ENCODE data around the gene MAPKBP1.

Gene MAPKBP1

DNA sequence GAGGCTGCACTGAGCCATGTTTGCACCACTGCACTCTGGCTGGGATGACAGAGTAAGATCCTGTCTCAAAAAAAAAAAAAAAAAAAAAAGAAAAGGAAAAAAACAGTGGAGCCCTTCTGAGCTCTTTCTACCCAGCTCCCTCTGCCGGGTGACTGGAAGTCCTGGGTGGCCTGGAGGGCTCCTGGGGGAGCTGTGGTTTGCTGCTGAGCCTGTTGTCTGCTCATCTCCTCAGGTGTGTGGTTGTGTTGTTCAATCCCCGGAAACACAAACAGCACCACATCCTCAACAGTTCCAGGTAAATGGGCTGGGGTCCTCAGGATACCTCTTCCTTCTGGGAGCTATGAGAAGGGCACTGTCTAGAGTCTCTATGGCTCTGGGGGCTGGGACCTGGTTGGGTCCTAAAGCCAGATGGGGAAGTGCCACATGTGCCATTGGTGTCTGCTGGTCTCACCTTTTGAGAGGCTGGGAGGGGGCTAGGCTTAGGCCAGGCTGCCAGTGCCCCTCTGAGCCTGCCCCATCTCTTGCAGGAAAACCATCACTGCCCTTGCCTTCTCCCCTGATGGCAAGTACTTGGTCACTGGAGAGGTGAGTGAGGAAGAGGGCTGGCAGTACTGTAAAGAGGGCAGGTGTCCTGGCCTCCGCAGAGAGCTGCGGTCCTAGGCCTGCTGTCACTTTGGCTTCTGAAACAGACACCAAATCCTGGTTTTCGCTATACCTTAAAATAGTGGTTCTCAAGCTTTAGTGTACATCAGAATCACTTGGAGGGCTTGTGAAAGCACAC lies 36.6 kb downstream of the MAPKBP1 start:
- Histone ChIP-seq H3K9me3 (ENCODE audit: control insufficient read depth, insufficient read depth, low read depth, low read length) (no peaks in the 10 kb centered on the region), H3K9ac (ENCODE audit: low read length) (no peak overlapping the region), H3K4me3 (ENCODE audit: low read depth, low read length) (no peak overlapping the region), H3K27me3 (ENCODE audit: control insufficient read depth, insufficient read depth, low read length) (no peaks in the 10 kb centered on the region), H3K4me1 (ENCODE audit: control insufficient read depth, insufficient read depth, low read length) (peaks cover 15% of the 10 kb centered on the region), H3K36me3 (ENCODE audit: control insufficient read depth, insufficient read depth, low read length) (0 out of 2 replicates have a peak, but pooled peaks cover 4% of the 10 kb centered on the region), H3K27ac (ENCODE audit: low read depth, low read length) (no peak overlapping the region)

DNA sequence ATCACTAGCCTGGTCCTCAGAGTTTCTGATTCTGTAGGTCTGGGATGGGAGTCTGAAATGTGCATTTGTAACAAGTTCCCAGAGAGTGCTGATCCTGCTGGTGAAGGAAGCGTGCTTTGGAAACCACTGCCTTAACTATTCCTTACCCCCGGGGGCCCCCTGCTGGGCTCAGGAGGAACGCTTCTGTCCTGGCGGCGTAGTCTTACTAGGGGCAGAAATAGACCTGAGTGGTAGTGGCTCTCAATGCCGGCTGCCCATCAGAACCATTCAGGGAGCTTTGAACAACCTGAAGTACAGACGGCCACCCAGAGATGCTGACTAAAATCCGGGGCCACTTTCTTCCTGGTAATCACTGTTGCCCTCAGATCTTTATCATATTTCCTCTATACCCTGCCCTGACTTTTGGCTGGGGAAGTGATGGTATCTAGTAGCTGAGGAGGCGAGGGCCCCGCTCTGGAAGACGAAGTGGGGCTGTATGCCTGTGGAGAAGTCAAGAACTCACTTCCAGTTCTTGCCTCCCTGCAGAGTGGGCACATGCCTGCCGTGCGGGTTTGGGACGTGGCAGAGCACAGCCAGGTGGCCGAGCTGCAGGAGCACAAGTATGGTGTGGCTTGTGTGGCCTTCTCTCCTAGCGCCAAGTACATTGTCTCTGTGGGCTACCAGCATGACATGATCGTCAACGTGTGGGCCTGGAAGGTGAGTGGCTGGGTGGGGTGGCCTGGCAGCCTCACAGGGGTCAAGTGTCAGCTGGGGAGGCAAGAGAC lies 37.3 kb downstream of the MAPKBP1 start:
- H3K4me3 ChIP-seq (ENCODE audit: low read depth, low read length) = no peak overlapping the region
- peaks cover 10% of the 10 kb centered on the region; the same call in 1 of the 2 replicates for H3K4me1 ChIP-seq (ENCODE audit: control insufficient read depth, insufficient read depth, low read length)
- no peaks in the 10 kb centered on the region for H3K27me3 ChIP-seq (ENCODE audit: control insufficient read depth, insufficient read depth, low read length)
- no peak overlapping the region for H3K27ac ChIP-seq (ENCODE audit: low read depth, low read length)
- H3K9ac ChIP-seq (ENCODE audit: low read length) = no peak overlapping the region
- 0 out of 2 replicates have a peak, but pooled peaks cover 6% of the 10 kb centered on the region for H3K36me3 ChIP-seq (ENCODE audit: control insufficient read depth, insufficient read depth, low read length)
- H3K9me3 ChIP-seq (ENCODE audit: control insufficient read depth, insufficient read depth, low read depth, low read length) = no peaks in the 10 kb centered on the region

DNA sequence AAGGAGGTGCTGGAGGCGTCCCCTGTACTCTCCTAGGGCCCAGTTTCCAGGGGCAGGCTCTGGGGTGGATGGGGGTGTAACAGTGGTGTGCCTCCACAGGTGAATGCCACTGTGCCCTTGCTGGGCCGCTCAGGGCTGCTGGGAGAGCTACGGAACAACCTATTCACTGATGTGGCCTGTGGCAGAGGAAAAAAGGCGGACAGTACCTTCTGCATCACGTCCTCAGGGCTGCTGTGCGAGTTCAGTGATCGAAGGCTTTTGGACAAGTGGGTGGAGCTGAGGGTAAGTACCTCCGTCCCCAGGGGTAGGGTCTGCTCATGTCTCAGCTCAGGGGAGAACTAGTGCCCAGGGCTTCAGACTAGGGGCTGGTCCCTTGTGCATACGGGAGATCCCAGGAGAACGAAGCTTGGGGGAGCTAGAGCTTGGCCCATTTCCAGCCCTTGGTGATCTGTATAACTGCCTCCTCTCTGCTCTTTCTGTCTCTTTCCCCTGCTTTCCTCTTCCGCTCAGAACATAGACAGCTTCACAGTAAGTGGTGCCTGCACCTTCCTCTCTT lies 38.6 kb downstream of the MAPKBP1 start:
- no peak overlapping the region for H3K4me3 ChIP-seq (ENCODE audit: low read depth, low read length)
- no peaks in the 10 kb centered on the region for H3K27me3 ChIP-seq (ENCODE audit: control insufficient read depth, insufficient read depth, low read length)
- H3K36me3 ChIP-seq (ENCODE audit: control insufficient read depth, insufficient read depth, low read length) = peaks cover 11% of the 10 kb centered on the region
- H3K9me3 ChIP-seq (ENCODE audit: control insufficient read depth, insufficient read depth, low read depth, low read length) = no peaks in the 10 kb centered on the region
- peaks cover 10% of the 10 kb centered on the region; the same call in 1 of the 2 replicates for H3K4me1 ChIP-seq (ENCODE audit: control insufficient read depth, insufficient read depth, low read length)
- H3K27ac ChIP-seq (ENCODE audit: low read depth, low read length) = no peak overlapping the region
- H3K9ac ChIP-seq (ENCODE audit: low read length) = no peak overlapping the region

DNA sequence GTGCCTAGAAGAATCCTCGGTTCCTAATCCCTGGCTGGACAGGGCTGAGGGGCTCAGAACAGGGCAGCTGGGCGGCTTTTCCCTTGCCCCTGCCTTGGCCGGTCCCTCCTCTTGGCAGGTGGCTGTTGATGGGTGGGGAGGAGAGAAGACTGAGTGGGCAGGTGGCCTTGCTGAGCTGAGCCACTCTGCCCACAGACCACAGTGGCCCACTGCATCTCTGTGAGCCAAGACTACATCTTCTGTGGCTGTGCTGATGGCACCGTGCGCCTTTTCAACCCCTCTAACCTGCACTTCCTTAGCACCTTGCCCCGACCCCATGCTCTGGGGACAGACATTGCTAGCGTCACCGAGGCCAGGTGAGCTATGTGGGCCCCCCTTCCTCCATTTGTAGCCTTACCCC lies 39.1 kb downstream of the MAPKBP1 start:
- Histone ChIP-seq H3K4me3 (ENCODE audit: low read depth, low read length) (no peak overlapping the region), H3K9ac (ENCODE audit: low read length) (no peak overlapping the region)

DNA sequence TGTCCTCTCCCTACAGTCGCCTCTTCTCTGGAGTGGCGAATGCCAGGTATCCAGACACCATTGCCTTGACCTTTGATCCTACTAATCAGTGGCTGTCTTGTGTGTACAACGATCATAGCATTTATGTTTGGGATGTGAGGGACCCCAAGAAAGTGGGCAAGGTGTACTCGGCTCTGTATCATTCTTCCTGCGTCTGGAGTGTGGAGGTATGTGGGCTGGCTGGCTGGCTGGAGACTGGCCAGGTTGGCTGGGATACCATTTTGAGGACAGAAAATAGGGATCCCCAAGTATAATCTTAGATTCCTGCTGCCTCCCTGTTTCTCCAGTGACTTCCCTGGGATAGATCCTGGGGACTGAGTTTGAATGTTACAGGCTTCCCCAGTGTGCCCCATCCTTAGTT lies 40.2 kb downstream of the MAPKBP1 start:
- no peak overlapping the region for H3K4me3 ChIP-seq (ENCODE audit: low read depth, low read length)
- H3K36me3 ChIP-seq (ENCODE audit: control insufficient read depth, insufficient read depth, low read length) = peaks cover 26% of the 10 kb centered on the region
- no peak overlapping the region for H3K9ac ChIP-seq (ENCODE audit: low read length)
- H3K9me3 ChIP-seq (ENCODE audit: control insufficient read depth, insufficient read depth, low read depth, low read length) = no peaks in the 10 kb centered on the region
- no peak overlapping the region for H3K27ac ChIP-seq (ENCODE audit: low read depth, low read length)
- peaks cover 3% of the 10 kb centered on the region; the same call in 1 of the 2 replicates for H3K4me1 ChIP-seq (ENCODE audit: control insufficient read depth, insufficient read depth, low read length)
- no peaks in the 10 kb centered on the region for H3K27me3 ChIP-seq (ENCODE audit: control insufficient read depth, insufficient read depth, low read length)

More for the DNA sequence above, 39.1 kb downstream of the MAPKBP1 start:
- H3K27me3 ChIP-seq (ENCODE audit: control insufficient read depth, insufficient read depth, low read length) = no peaks in the 10 kb centered on the region
- H3K9me3 ChIP-seq (ENCODE audit: control insufficient read depth, insufficient read depth, low read depth, low read length) = no peaks in the 10 kb centered on the region
- peaks cover 10% of the 10 kb centered on the region; the same call in 1 of the 2 replicates for H3K4me1 ChIP-seq (ENCODE audit: control insufficient read depth, insufficient read depth, low read length)
- H3K27ac ChIP-seq (ENCODE audit: low read depth, low read length) = no peak overlapping the region
- H3K36me3 ChIP-seq (ENCODE audit: control insufficient read depth, insufficient read depth, low read length) = peaks cover 16% of the 10 kb centered on the region

DNA sequence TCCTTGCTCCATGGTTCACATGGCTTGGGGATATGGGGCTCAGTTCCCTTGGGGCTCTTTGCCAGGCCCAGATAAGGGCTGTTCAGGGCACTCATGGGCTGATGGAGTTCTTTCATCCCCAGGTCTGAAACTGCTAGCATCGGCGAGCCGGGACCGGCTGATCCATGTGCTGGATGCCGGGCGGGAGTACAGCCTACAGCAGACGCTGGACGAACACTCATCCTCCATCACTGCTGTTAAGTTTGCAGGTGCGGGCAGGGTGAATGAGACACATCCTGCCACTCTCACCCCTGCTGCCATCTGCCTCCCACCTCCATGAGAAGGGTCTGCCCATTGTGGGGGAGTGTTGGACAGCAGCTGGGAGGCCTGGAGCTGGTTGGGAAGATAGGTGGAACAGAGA lies 42.5 kb downstream of the MAPKBP1 start:
- Histone ChIP-seq H3K4me1 (ENCODE audit: control insufficient read depth, insufficient read depth, low read length) (no peaks in the 10 kb centered on the region), H3K27me3 (ENCODE audit: control insufficient read depth, insufficient read depth, low read length) (no peaks in the 10 kb centered on the region), H3K4me3 (ENCODE audit: low read depth, low read length) (no peak overlapping the region), H3K36me3 (ENCODE audit: control insufficient read depth, insufficient read depth, low read length) (peaks cover 35% of the 10 kb centered on the region), H3K27ac (ENCODE audit: low read depth, low read length) (no peak overlapping the region), H3K9me3 (ENCODE audit: control insufficient read depth, insufficient read depth, low read depth, low read length) (no peaks in the 10 kb centered on the region), H3K9ac (ENCODE audit: low read length) (no peak overlapping the region)

DNA sequence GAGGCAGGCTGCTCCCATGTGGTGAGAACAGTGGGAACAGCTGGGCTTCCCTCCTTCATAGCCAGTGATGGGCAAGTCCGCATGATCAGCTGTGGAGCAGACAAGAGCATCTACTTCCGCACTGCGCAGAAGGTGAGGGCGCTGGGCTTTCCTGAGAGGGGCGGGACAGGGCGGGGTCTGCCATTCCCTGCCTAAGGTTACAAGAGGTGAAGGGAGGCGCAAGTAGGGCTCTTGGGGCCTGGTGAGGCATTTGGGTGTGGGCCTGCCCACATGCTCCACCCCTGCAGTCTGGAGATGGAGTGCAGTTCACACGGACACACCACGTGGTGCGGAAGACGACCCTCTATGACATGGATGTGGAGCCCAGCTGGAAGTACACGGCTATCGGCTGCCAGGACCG lies 43.0 kb downstream of the MAPKBP1 start:
- Histone ChIP-seq H3K4me3 (ENCODE audit: low read depth, low read length) (no peak overlapping the region), H3K27me3 (ENCODE audit: control insufficient read depth, insufficient read depth, low read length) (no peaks in the 10 kb centered on the region), H3K36me3 (ENCODE audit: control insufficient read depth, insufficient read depth, low read length) (peaks cover 38% of the 10 kb centered on the region), H3K9me3 (ENCODE audit: control insufficient read depth, insufficient read depth, low read depth, low read length) (no peaks in the 10 kb centered on the region), H3K27ac (ENCODE audit: low read depth, low read length) (no peak overlapping the region), H3K9ac (ENCODE audit: low read length) (no peak overlapping the region), H3K4me1 (ENCODE audit: control insufficient read depth, insufficient read depth, low read length) (no peaks in the 10 kb centered on the region)

DNA sequence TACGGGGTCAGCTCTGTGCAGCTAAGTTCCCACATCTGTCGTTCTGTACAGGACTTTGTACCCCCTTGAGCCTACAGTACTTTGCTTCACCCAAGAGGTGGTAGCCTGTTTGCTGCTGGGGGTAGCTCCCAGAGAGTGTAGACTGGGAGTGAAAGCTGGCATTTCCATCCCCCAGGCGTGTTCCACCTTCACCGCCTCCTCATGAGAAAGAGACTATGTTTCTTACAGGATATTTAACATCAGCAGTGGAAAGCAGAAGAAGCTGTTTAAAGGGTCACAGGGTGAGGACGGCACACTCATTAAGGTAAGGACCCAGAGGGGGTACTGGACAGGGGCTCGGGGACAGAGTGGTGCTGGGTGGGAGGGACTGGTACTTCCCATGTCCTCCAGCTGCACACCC lies 43.5 kb downstream of the MAPKBP1 start:
- Histone ChIP-seq H3K36me3 (ENCODE audit: control insufficient read depth, insufficient read depth, low read length) (peaks cover 42% of the 10 kb centered on the region), H3K27ac (ENCODE audit: low read depth, low read length) (no peak overlapping the region), H3K9me3 (ENCODE audit: control insufficient read depth, insufficient read depth, low read depth, low read length) (no peaks in the 10 kb centered on the region), H3K9ac (ENCODE audit: low read length) (no peak overlapping the region), H3K4me1 (ENCODE audit: control insufficient read depth, insufficient read depth, low read length) (no peaks in the 10 kb centered on the region), H3K27me3 (ENCODE audit: control insufficient read depth, insufficient read depth, low read length) (no peaks in the 10 kb centered on the region), H3K4me3 (ENCODE audit: low read depth, low read length) (no peak overlapping the region)

DNA sequence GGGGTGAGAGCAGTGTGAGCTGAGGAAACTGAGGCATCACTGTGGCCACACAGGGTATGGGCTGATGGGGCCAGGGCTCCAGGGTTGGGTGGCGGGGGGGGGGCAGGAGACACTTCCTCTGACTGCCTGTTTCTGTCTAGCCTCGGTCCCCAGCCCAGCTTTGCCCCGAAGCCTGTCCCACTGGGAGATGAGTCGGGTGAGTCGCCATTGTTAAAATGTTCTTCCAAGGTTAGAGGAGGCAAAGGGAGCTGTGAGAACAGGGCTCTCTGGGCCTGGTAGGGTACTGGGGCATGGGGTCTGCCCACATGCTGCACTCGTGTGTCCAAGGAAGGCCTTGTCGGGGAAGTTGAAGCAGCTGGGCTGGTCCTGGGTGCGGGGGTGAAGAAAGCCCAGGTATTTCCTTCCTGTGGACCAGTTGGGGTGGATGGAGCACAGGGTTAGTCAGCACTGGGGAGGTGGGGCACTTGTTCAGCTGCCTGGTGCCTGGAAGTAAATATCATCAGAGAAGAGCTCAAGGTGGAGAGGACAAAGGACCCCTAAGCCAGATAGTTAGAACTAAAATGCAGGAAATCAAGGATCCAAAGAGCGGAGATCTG lies 45.3 kb downstream of the MAPKBP1 start:
- H3K27me3 ChIP-seq (ENCODE audit: control insufficient read depth, insufficient read depth, low read length) = no peaks in the 10 kb centered on the region

DNA sequence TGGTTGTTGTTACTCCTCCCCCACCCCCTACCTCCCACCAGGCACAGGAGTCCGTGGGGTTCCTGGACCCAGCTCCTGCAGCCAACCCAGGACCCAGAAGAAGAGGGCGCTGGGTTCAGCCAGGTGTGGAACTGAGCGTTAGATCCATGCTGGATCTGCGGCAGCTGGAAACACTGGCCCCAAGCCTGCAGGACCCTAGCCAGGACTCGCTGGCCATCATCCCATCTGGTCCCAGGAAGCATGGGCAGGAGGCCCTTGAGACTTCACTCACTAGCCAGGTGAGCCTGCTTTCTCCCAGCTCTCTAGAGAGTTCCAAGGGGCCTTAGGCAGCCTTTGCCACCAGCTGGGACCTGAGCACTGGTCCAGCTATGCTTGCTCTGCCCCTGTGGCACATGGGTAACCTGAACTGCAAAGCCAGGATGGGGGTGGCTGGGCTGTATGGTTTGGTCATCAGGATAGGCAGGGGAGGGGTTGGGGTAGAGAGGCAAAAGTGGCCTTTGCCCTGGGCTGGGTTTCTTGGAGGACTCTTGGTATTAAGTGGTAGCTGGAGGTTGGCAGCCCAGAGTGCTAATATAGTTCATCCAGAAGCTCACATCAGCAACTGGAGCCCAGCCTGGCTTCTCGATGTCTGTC lies 46.6 kb downstream of the MAPKBP1 start:
- Histone ChIP-seq H3K27me3 (ENCODE audit: control insufficient read depth, insufficient read depth, low read length) (no peaks in the 10 kb centered on the region), H3K4me1 (ENCODE audit: control insufficient read depth, insufficient read depth, low read length) (no peaks in the 10 kb centered on the region), H3K36me3 (ENCODE audit: control insufficient read depth, insufficient read depth, low read length) (peaks cover 53% of the 10 kb centered on the region), H3K27ac (ENCODE audit: low read depth, low read length) (no peak overlapping the region), H3K9ac (ENCODE audit: low read length) (no peak overlapping the region), H3K4me3 (ENCODE audit: low read depth, low read length) (no peak overlapping the region), H3K9me3 (ENCODE audit: control insufficient read depth, insufficient read depth, low read depth, low read length) (no peaks in the 10 kb centered on the region)

More for the DNA sequence above, 45.3 kb downstream of the MAPKBP1 start:
- Histone ChIP-seq H3K4me3 (ENCODE audit: low read depth, low read length) (no peak overlapping the region), H3K4me1 (ENCODE audit: control insufficient read depth, insufficient read depth, low read length) (no peaks in the 10 kb centered on the region), H3K9me3 (ENCODE audit: control insufficient read depth, insufficient read depth, low read depth, low read length) (no peaks in the 10 kb centered on the region), H3K36me3 (ENCODE audit: control insufficient read depth, insufficient read depth, low read length) (peaks cover 58% of the 10 kb centered on the region), H3K27ac (ENCODE audit: low read depth, low read length) (no peak overlapping the region), H3K9ac (ENCODE audit: low read length) (no peak overlapping the region)

Measured in HUES6 (cell line).